PC-9 (cell line): ENCODE data around the gene ALG14.

Source experiments
- EZH2 ChIP-seq: fragments of 200-600 bp; sonication (generic); IDR thresholded peaks from 2 replicates; pipeline ENCODE4 v1.8.0; 2017; ENCODE audit warnings: antibody characterized with exemption, low read depth
- TF ChIP-seq, protein P1 (sequence below): fragments of 200-600 bp; sonication (generic); conservative IDR thresholded peaks from 2 replicates; pipeline ENCODE4 v1.6.1; 2017; ENCODE audit warnings: mixed run types, antibody characterized with exemption, mild to moderate bottlenecking, moderate library complexity

DNA sequence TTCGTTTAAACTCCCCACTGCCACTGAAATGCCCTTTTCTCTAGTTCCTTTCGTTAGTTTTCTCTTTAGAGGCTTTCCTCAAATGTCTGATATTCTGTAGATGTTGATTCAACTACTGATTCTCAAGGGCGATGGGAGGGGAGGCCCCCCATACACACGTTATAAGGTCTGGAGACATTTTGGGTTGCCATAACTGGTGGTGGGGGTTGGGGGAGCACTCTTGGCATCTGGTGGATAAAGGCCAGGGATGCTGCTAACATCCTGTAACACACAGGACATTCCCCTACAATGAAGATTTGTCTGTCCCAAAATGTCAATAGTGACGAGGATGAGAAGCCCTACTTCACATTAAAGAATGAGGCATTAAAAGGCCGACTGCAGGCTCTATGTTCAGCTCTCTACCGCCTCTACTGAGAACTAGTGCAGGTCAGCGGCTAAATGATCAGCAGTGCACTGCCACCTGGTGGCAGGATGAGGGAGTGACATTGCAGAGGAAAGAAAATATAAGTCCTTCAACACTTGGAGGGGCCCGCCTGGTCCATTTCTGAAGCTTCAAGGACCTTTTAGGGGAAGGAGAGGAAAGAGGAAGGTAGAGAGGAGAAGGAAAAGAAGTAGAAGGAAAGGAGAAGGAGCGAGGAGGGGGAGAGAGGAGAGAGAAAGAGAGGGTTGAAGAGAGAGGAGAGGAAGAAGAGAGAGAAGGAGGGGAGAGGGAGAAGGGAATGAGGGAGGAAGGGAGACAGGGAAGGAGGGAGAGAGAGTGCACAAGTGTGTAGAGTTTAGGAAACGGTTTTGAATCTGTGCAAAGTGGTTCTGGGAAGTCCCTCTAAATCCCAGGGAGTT, 29.4 kb downstream of the ALG14 start:
- TF ChIP-seq, protein P1, sequence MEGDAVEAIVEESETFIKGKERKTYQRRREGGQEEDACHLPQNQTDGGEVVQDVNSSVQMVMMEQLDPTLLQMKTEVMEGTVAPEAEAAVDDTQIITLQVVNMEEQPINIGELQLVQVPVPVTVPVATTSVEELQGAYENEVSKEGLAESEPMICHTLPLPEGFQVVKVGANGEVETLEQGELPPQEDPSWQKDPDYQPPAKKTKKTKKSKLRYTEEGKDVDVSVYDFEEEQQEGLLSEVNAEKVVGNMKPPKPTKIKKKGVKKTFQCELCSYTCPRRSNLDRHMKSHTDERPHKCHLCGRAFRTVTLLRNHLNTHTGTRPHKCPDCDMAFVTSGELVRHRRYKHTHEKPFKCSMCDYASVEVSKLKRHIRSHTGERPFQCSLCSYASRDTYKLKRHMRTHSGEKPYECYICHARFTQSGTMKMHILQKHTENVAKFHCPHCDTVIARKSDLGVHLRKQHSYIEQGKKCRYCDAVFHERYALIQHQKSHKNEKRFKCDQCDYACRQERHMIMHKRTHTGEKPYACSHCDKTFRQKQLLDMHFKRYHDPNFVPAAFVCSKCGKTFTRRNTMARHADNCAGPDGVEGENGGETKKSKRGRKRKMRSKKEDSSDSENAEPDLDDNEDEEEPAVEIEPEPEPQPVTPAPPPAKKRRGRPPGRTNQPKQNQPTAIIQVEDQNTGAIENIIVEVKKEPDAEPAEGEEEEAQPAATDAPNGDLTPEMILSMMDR: peak; percentile 100
- no peak for TF ChIP-seq EZH2
